SK-N-MC (cell line): ENCODE results near the gene OR51B6.

Source experiments
- EZH2 ChIP-seq: fragments of 200-600 bp; sonication (generic); IDR thresholded peaks from one replicate; pipeline ENCODE4 v1.6.1; 2017; ENCODE audit warnings: antibody characterized with exemption
- FOXP2 ChIP-seq: optimal IDR thresholded peaks from 2 replicates; pipeline ENCODE3; 2011; ENCODE audit warnings: mild to moderate bottlenecking, moderate library complexity; ENCODE audit not compliant: insufficient read depth; ENCODE audit errors: extremely low read length, control extremely low read depth
- POLR2AphosphoS5 ChIP-seq: IDR thresholded peaks from 2 replicates; pipeline ENCODE4 v1.6.1; 2012; ENCODE audit warnings: mild to moderate bottlenecking, low read depth, low read length, borderline replicate concordance

- no peak for TF ChIP-seq EZH2
- TF ChIP-seq POLR2AphosphoS5: no peak
- no peak for TF ChIP-seq FOXP2
These were observed 38.9 kb downstream of the OR51B6 start for GRCh38 chr11:5390210-5390609.
